RWPE2 (cell line): ENCODE data around the gene PTPRT.

ENCODE experiments used
- ATAC-seq: fragments of 200-7000 bp; cut with Tn5 transposase; 3 replicates; pipeline ENCODE4 v1.9.1; 2021; ENCODE audit warnings: low read depth
- DNase-seq: peaks from one replicate; pipeline ENCODE4 v3.0.0-alpha.2; 2020; ENCODE audit warnings: low spot score
- H3K27ac ChIP-seq: fragments of 450-650 bp; 2 replicates; pipeline ENCODE4 v1.5.1; 2017; ENCODE audit warnings: mild to moderate bottlenecking; ENCODE audit not compliant: poor library complexity, severe bottlenecking
- H3K27me3 ChIP-seq: fragments of 250-450 bp; sonication (Bioruptor Pico); 2 replicates; pipeline ENCODE4 v1.5.1; 2021; ENCODE audit warnings: mild to moderate bottlenecking, moderate library complexity; ENCODE audit not compliant: insufficient read depth, poor library complexity, severe bottlenecking
- H3K36me3 ChIP-seq: fragments of 250-450 bp; sonication (Bioruptor Pico); 2 replicates; pipeline ENCODE4 v1.5.1; 2020; ENCODE audit warnings: low read depth, mild to moderate bottlenecking, moderate library complexity
- H3K4me1 ChIP-seq: fragments of 250-450 bp; sonication (Bioruptor Pico); 2 replicates; pipeline ENCODE4 v1.5.1; 2021; ENCODE audit warnings: mild to moderate bottlenecking, moderate library complexity; ENCODE audit not compliant: insufficient read depth, poor library complexity, severe bottlenecking
- H3K4me3 ChIP-seq: fragments of 250-450 bp; sonication (Bioruptor Pico); 2 replicates; pipeline ENCODE4 v1.5.1; 2021; ENCODE audit warnings: mild to moderate bottlenecking, moderate library complexity; ENCODE audit not compliant: severe bottlenecking
- H3K9me3 ChIP-seq: fragments of 250-450 bp; sonication (Bioruptor Pico); 2 replicates; pipeline ENCODE4 v1.5.1; 2021; ENCODE audit warnings: mild to moderate bottlenecking, moderate library complexity; ENCODE audit not compliant: severe bottlenecking
- CTCF ChIP-seq: fragments of 450-650 bp; IDR thresholded peaks from one replicate; pipeline ENCODE4 v1.5.1; 2017; ENCODE audit warnings: mild to moderate bottlenecking, moderate library complexity; ENCODE audit not compliant: poor library complexity, severe bottlenecking

PTPRT gene

DNA sequence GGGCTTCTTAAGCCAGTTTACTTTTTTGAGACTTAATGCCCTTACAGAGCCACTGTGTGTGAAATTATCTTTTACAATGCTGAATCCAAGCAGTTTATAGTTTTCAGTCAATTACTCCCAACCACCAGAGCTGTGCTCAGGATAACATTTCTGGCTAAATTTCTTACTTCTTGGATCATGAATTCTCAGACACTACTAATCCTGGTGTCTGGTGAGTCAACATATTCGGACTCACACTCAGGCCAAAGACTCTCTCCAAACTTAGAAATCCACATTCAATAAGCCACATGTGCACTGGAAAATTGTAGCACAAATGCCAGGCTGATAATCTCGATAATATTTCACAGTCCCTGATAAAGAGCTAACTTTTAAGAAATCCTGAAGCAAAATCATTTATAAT, 49.0 kb downstream of the PTPRT start:
- no peak for TF ChIP-seq CTCF
- Histone ChIP-seq H3K9me3 (no peaks in the 10 kb centered on the region), H3K36me3 (no peaks in the 10 kb centered on the region), H3K4me3 (no peak overlapping the region), H3K27me3 (peaks cover 6% of the 10 kb centered on the region), H3K4me1 (no peaks in the 10 kb centered on the region), H3K27ac (no peak overlapping the region)
- ATAC-seq: peak; percentile 40; the same call in 1 of the 3 replicates
- DNase-seq: no peak

DNA sequence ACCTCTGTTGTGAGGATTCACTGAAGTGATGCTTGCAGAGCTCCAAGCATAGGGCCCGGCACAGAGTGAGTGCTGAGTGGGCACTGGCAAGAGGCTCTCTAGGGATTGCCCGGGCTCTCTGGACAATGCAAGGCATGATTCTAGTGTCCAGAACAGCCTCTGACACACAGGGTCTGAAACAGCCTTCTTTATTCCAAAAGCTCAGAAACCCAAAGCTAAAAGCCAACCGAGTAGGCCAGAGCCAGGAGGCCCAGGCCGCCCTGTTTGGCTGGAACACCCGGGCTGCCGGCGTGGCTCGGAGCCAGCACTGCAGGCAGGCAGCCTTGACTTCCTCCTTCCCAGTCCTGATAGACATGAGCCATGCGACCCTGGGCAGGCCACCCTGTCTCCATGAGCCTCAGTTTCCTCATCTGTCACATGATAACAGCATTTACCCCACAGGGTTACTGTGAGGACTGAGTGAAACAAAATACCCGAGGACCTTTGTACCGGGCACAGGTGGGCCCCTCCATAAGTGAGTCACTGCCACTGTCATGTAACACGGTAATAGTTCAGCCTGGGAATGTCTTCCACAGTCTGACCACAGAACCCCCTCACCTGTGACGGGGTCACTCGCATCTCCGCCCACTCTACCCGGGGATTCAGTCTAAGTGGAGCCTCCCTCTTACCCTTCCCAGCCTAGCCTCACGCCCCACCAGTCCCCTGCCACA, 51.5 kb downstream of the PTPRT start:
- Histone ChIP-seq H3K9me3 (no peaks in the 10 kb centered on the region), H3K27ac (no peak overlapping the region), H3K36me3 (no peaks in the 10 kb centered on the region), H3K4me3 (no peak overlapping the region), H3K27me3 (peaks cover 11% of the 10 kb centered on the region), H3K4me1 (no peaks in the 10 kb centered on the region)
- DNase-seq: no peak
- no peak for TF ChIP-seq CTCF
- no peak for ATAC-seq

- DNase-seq (no peak), ATAC-seq (no peak)
- Histone ChIP-seq H3K36me3 (no peaks in the 10 kb centered on the region), H3K4me1 (no peaks in the 10 kb centered on the region), H3K4me3 (no peak overlapping the region), H3K27ac (no peak overlapping the region), H3K27me3 (peaks cover 21% of the 10 kb centered on the region), H3K9me3 (no peaks in the 10 kb centered on the region)
- TF ChIP-seq CTCF: no peak
Observed at GRCh38 chr20:43137160-43137559, 52.5 kb downstream of the PTPRT start.

- Histone ChIP-seq H3K9me3 (peaks cover 4% of the 10 kb centered on the region), H3K27ac (no peak overlapping the region), H3K36me3 (no peaks in the 10 kb centered on the region), H3K4me1 (no peaks in the 10 kb centered on the region), H3K4me3 (no peak overlapping the region), H3K27me3 (peaks cover 15% of the 10 kb centered on the region)
- no peak for DNase-seq
- ATAC-seq: no peak
- no peak for TF ChIP-seq CTCF
Observed at GRCh38 chr20:43124241-43124640, 65.5 kb downstream of the PTPRT start.

DNA sequence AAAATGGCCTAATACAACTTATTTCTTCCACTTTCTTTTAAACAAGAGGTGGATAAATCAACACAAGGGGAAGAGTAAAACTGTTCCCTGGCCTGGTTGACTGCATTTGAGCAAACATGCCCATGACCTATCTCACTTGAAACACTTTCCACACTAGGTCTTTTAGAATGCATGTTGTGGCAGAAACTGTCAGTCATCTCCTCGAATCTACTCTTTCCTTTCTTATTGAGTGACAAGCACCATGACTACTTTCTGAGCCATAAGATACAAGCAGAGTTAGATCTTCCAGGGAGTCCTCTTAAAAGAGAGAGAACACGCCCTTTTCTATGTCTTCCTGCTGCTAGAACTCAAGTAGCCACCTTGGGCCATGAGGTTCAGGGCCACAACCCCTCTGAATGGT, 66.5 kb downstream of the PTPRT start:
- Histone ChIP-seq H3K27ac (no peak overlapping the region), H3K4me1 (no peaks in the 10 kb centered on the region), H3K27me3 (peaks cover 15% of the 10 kb centered on the region), H3K36me3 (no peaks in the 10 kb centered on the region), H3K4me3 (no peak overlapping the region), H3K9me3 (peaks cover 4% of the 10 kb centered on the region)
- DNase-seq: no peak
- no peak for ATAC-seq
- TF ChIP-seq CTCF: no peak
